Astrocyte (in vitro differentiated cells and primary cell): ENCODE data around the gene CTIF. TPM values are rescaled to one million over a fixed set of nuclear protein-coding genes. Genes with fewer than 3 reads are reported as not detected.

Experiments used
- DNase-seq: peaks from one replicate; pipeline ENCODE4 v3.0.0-alpha.2; 2010; ENCODE audit warnings: low read depth
- FAIRE-seq: peaks from 2 replicates; lab custom pipeline; 2011; peaks lifted over from hg19 to GRCh38; lab: Jason Lieb, UNC
- H2AFZ ChIP-seq: 2 replicates; pipeline ENCODE4 v1.6.0; 2012; ENCODE audit warnings: low read depth, low read length, inconsistent platforms
- H3K27ac ChIP-seq: 2 replicates; pipeline ENCODE4 v1.5.1; 2011; ENCODE audit warnings: low read depth, low read length, inconsistent platforms
- H3K27me3 ChIP-seq: 2 replicates; pipeline ENCODE4 v1.6.0; 2011; ENCODE audit warnings: low read length, inconsistent platforms; ENCODE audit not compliant: insufficient read depth
- H3K36me3 ChIP-seq: 2 replicates; pipeline ENCODE4 v1.5.1; 2011; ENCODE audit warnings: low read length, inconsistent platforms; ENCODE audit not compliant: insufficient read depth
- H3K4me1 ChIP-seq: 2 replicates; pipeline ENCODE4 v1.5.1; 2011; ENCODE audit warnings: low read length, inconsistent platforms; ENCODE audit not compliant: insufficient read depth
- H3K4me2 ChIP-seq: 2 replicates; pipeline ENCODE4 v1.6.0; 2012; ENCODE audit warnings: low read length, inconsistent platforms
- H3K4me3 ChIP-seq: 2 replicates; pipeline ENCODE4 v1.5.1; 2011; ENCODE audit warnings: low read depth, mild to moderate bottlenecking, low read length, inconsistent platforms; ENCODE audit not compliant: insufficient read depth
- H3K79me2 ChIP-seq: 2 replicates; pipeline ENCODE4 v1.6.0; 2012; ENCODE audit warnings: mild to moderate bottlenecking, low read length, inconsistent platforms; ENCODE audit not compliant: insufficient read depth
- H3K9ac ChIP-seq: 2 replicates; pipeline ENCODE4 v1.6.0; 2012; ENCODE audit warnings: mild to moderate bottlenecking, low read length, inconsistent platforms
- H3K9me3 ChIP-seq: 2 replicates; pipeline ENCODE4 v1.5.1; 2012; ENCODE audit warnings: low read depth, mild to moderate bottlenecking, low read length, inconsistent platforms; ENCODE audit not compliant: insufficient read depth
- H4K20me1 ChIP-seq: 2 replicates; pipeline ENCODE4 v1.6.0; 2012; ENCODE audit warnings: low read length, inconsistent platforms; ENCODE audit not compliant: insufficient read depth
- H3K27ac Mint-ChIP-seq: one replicate; pipeline ENCODE4 v1.8.0; 2021; ENCODE audit warnings: mild to moderate bottlenecking, mixed read lengths; ENCODE audit not compliant: unreplicated experiment
- H3K27me3 Mint-ChIP-seq: one replicate; pipeline ENCODE4 v1.8.0; 2021; ENCODE audit warnings: low read depth, mixed read lengths; ENCODE audit not compliant: unreplicated experiment
- H3K36me3 Mint-ChIP-seq: one replicate; pipeline ENCODE4 v1.8.0; 2021; ENCODE audit warnings: low read depth, mixed read lengths; ENCODE audit not compliant: unreplicated experiment
- H3K4me1 Mint-ChIP-seq: one replicate; pipeline ENCODE4 v1.8.0; 2021; ENCODE audit warnings: low read depth, mixed read lengths; ENCODE audit not compliant: unreplicated experiment
- H3K4me3 Mint-ChIP-seq: one replicate; pipeline ENCODE4 v1.8.0; 2021; ENCODE audit warnings: mild to moderate bottlenecking, moderate library complexity, mixed read lengths; ENCODE audit not compliant: unreplicated experiment
- H3K9me3 Mint-ChIP-seq: one replicate; pipeline ENCODE4 v1.8.0; 2021; ENCODE audit warnings: mild to moderate bottlenecking, mixed read lengths; ENCODE audit not compliant: unreplicated experiment
- CTCF ChIP-seq: IDR thresholded peaks from 2 replicates; pipeline ENCODE4 v1.5.1; 2011; ENCODE audit warnings: low read depth, mild to moderate bottlenecking, inconsistent platforms, low read length, moderate library complexity; ENCODE audit not compliant: insufficient read depth
- EZH2 ChIP-seq: IDR thresholded peaks from 2 replicates; pipeline ENCODE4 v1.6.1; 2012; ENCODE audit warnings: mild to moderate bottlenecking, low read length, inconsistent platforms; ENCODE audit not compliant: insufficient read depth
- total RNA-seq: library from RNA; stranded (reverse); gene quantifications from 2 replicates; pipeline ENCODE4 v1.2.1, GENCODE V29; 2021

CTIF gene
- total RNA-seq, 1 donor from 2014 or later: 101 TPM

GRCh38 chr18:48640566-48641270 lies 101.9 kb downstream of the CTIF start:
- H4K20me1 ChIP-seq: peaks cover 43% of the 10 kb centered on the region
- Mint-ChIP-seq H3K36me3 (peaks cover 57% of the 10 kb centered on the region), H3K27me3 (no peaks in the 10 kb centered on the region), H3K4me3 (no peak overlapping the region), H3K9me3 (peaks cover 8% of the 10 kb centered on the region), H3K4me1 (peaks cover 42% of the 10 kb centered on the region), H3K27ac (no peak overlapping the region)
- peaks cover 26% of the 10 kb centered on the region for H3K4me1 ChIP-seq
- no peaks in the 10 kb centered on the region for H3K27me3 ChIP-seq
- FAIRE-seq: no peak
- peak overlapping the region; percentile 61 for H3K4me2 ChIP-seq
- H2AFZ ChIP-seq: no peak overlapping the region
- no peak for DNase-seq
- peaks cover 40% of the 10 kb centered on the region for H3K79me2 ChIP-seq
- H3K36me3 ChIP-seq: no peaks in the 10 kb centered on the region
- TF ChIP-seq EZH2 (no peak), CTCF (no peak)
- H3K9ac ChIP-seq: peak overlapping the region; percentile 9
- H3K9me3 ChIP-seq: no peaks in the 10 kb centered on the region
- no peak overlapping the region for H3K4me3 ChIP-seq
- H3K27ac ChIP-seq: peak overlapping the region; percentile 26

GRCh38 chr18:48641981-48642380 lies 103.2 kb downstream of the CTIF start:
- H3K4me3 Mint-ChIP-seq: no peak overlapping the region
- H3K4me2 ChIP-seq: no peak overlapping the region
- peaks cover 49% of the 10 kb centered on the region for H3K4me1 Mint-ChIP-seq
- H3K9me3 ChIP-seq: no peaks in the 10 kb centered on the region
- peaks cover 33% of the 10 kb centered on the region for H4K20me1 ChIP-seq
- no peak for DNase-seq
- TF ChIP-seq CTCF (no peak), EZH2 (no peak)
- peaks cover 28% of the 10 kb centered on the region for H3K4me1 ChIP-seq
- no peaks in the 10 kb centered on the region for H3K27me3 ChIP-seq
- peaks cover 8% of the 10 kb centered on the region for H3K9me3 Mint-ChIP-seq
- peak overlapping the region; percentile 49 for H3K27ac Mint-ChIP-seq
- H3K36me3 ChIP-seq: no peaks in the 10 kb centered on the region
- no peak overlapping the region for H3K27ac ChIP-seq
- no peak overlapping the region for H2AFZ ChIP-seq
- H3K36me3 Mint-ChIP-seq: peaks cover 59% of the 10 kb centered on the region
- no peak for FAIRE-seq
- H3K79me2 ChIP-seq: peaks cover 33% of the 10 kb centered on the region
- H3K9ac ChIP-seq: no peak overlapping the region
- no peak overlapping the region for H3K4me3 ChIP-seq
- no peaks in the 10 kb centered on the region for H3K27me3 Mint-ChIP-seq

GRCh38 chr18:48642503-48642902 lies 103.7 kb downstream of the CTIF start:
- Histone ChIP-seq H2AFZ (no peak overlapping the region), H3K9ac (no peak overlapping the region), H3K27me3 (no peaks in the 10 kb centered on the region), H3K4me3 (no peak overlapping the region), H3K27ac (no peak overlapping the region), H3K9me3 (no peaks in the 10 kb centered on the region), H4K20me1 (peaks cover 33% of the 10 kb centered on the region), H3K36me3 (no peaks in the 10 kb centered on the region), H3K79me2 (peaks cover 30% of the 10 kb centered on the region), H3K4me2 (no peak overlapping the region), H3K4me1 (peaks cover 28% of the 10 kb centered on the region)
- H3K4me1 Mint-ChIP-seq: peaks cover 51% of the 10 kb centered on the region
- H3K27ac Mint-ChIP-seq: peak overlapping the region; percentile 49
- TF ChIP-seq CTCF (no peak), EZH2 (no peak)
- no peak overlapping the region for H3K4me3 Mint-ChIP-seq
- FAIRE-seq: peak; percentile 39
- H3K9me3 Mint-ChIP-seq: peaks cover 8% of the 10 kb centered on the region
- DNase-seq: no peak
- H3K36me3 Mint-ChIP-seq: peaks cover 62% of the 10 kb centered on the region
- no peaks in the 10 kb centered on the region for H3K27me3 Mint-ChIP-seq
